ENCODE results near the gene CCSER1. TPM values are rescaled to one million over a fixed set of nuclear protein-coding genes. Genes with fewer than 3 reads are reported as not detected.

Gene CCSER1
- total and polyA plus RNA-seq, 2 donors (not counting 1 experiment from before 2014, with no cell fraction given): under 0.01 TPM; not detected in 1

DNA sequence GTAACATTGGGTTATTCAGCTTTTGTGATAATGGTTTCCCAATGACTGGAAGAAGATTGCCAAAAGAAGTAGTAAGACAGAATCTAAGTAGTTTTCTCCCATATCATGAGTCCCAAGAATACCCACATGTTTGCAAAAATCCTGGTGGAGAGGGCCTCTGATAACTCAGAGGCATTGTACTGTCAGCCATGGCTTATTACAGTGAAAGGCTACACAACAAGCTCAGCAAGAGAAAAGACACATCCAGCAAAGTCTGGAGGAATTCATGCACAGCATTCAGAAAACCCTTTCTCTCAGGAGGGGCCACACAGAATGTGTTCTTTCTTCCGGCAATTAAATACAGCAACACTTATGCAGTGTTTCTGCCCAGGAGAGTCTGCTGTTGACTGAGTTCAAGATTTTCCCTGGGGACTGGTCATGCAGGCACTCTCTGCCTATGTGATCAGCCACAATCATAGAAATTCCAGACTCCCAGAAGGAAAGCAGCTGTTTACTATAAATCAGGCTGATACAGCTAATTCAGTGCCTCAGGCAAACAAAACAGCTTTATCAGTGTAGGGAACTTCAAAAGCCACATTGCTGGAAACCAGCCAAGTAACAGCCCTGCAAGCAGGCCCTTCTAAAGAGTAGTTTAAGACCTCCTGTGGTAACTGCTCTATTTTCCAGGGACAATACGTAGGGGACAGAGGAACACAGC, 937.1 kb downstream of the CCSER1 start:
- no peaks in the 10 kb centered on the region for H3K27me3 ChIP-seq (ENCODE audit: control insufficient read depth, insufficient read depth, low read length)
- no peak overlapping the region for H2AFZ ChIP-seq (ENCODE audit: low read length)
- DNase-seq (ENCODE audit: low read depth in 2 of 2): peak; percentile 25 to 69
- H3K4me1 ChIP-seq (ENCODE audit: control insufficient read depth, extremely low read depth, insufficient read depth, low read length): no peaks in the 10 kb centered on the region
- H3K9ac ChIP-seq (ENCODE audit: insufficient read depth, low read length): no peak overlapping the region
- no peaks in the 10 kb centered on the region for H3K9me3 ChIP-seq (ENCODE audit: control insufficient read depth, insufficient read depth, low read depth, low read length)
- TF ChIP-seq, protein P1, sequence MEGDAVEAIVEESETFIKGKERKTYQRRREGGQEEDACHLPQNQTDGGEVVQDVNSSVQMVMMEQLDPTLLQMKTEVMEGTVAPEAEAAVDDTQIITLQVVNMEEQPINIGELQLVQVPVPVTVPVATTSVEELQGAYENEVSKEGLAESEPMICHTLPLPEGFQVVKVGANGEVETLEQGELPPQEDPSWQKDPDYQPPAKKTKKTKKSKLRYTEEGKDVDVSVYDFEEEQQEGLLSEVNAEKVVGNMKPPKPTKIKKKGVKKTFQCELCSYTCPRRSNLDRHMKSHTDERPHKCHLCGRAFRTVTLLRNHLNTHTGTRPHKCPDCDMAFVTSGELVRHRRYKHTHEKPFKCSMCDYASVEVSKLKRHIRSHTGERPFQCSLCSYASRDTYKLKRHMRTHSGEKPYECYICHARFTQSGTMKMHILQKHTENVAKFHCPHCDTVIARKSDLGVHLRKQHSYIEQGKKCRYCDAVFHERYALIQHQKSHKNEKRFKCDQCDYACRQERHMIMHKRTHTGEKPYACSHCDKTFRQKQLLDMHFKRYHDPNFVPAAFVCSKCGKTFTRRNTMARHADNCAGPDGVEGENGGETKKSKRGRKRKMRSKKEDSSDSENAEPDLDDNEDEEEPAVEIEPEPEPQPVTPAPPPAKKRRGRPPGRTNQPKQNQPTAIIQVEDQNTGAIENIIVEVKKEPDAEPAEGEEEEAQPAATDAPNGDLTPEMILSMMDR (conservative IDR thresholded peaks at IDR 0.05 in 1 of 2, IDR thresholded peaks at IDR 0.05 in 1 of 2; ENCODE audit: low read depth in 1 of 2, low read length in 2 of 2): no peak
- no peak for TF ChIP-seq EZH2 (IDR thresholded peaks at IDR 0.05; ENCODE audit: low read length, missing control alignments)
- H3K36me3 ChIP-seq (ENCODE audit: control insufficient read depth, insufficient read depth, low read length): no peaks in the 10 kb centered on the region
- no peak overlapping the region for H3K4me3 ChIP-seq (replicated peaks in 1 of 4; ENCODE audit: control extremely low read depth in 1 of 4, insufficient read depth in 1 of 4, low read depth in 3 of 4, low read length in 4 of 4)
- no peaks in the 10 kb centered on the region for H3K79me2 ChIP-seq (ENCODE audit: control insufficient read depth, insufficient read depth, low read length)
- no peaks in the 10 kb centered on the region for H4K20me1 ChIP-seq (ENCODE audit: control insufficient read depth, extremely low read depth, insufficient read depth, low read length)
- H3K4me2 ChIP-seq (ENCODE audit: extremely low read depth, insufficient read depth, low read length): no peak overlapping the region
- H3K27ac ChIP-seq (ENCODE audit: insufficient read depth, low read length): no peak overlapping the region

DNA sequence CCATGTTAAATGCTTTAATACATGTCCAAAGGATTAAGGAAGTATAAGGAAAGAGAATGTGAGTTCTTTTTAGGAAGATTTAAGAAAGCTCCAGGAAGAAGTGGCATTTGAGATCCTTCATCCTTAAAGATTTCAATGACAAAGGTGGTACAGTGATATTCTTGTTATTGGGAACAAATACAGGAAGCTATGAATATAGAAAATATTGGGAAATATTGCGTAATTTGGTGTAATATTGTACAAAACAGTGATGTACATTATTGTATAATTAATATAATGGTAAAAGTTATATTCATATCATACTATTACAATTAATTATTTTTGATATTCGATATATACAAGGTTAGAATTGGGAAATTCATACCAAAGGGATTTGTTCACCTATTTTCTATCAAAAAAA, 937.9 kb downstream of the CCSER1 start:
- Histone ChIP-seq H3K27ac (ENCODE audit: insufficient read depth, low read length) (no peak overlapping the region), H3K4me2 (ENCODE audit: extremely low read depth, insufficient read depth, low read length) (no peak overlapping the region), H3K79me2 (ENCODE audit: control insufficient read depth, insufficient read depth, low read length) (no peaks in the 10 kb centered on the region), H3K9me3 (ENCODE audit: control insufficient read depth, insufficient read depth, low read depth, low read length) (no peaks in the 10 kb centered on the region), H4K20me1 (ENCODE audit: control insufficient read depth, extremely low read depth, insufficient read depth, low read length) (no peaks in the 10 kb centered on the region), H2AFZ (ENCODE audit: low read length) (no peak overlapping the region), H3K4me1 (ENCODE audit: control insufficient read depth, extremely low read depth, insufficient read depth, low read length) (no peaks in the 10 kb centered on the region), H3K27me3 (ENCODE audit: control insufficient read depth, insufficient read depth, low read length) (no peaks in the 10 kb centered on the region), H3K4me3 (replicated peaks in 1 of 4; ENCODE audit: control extremely low read depth in 1 of 4, insufficient read depth in 1 of 4, low read depth in 3 of 4, low read length in 4 of 4) (no peak overlapping the region), H3K9ac (ENCODE audit: insufficient read depth, low read length) (no peak overlapping the region), H3K36me3 (ENCODE audit: control insufficient read depth, insufficient read depth, low read length) (no peaks in the 10 kb centered on the region)
- no peak for TF ChIP-seq EZH2 (IDR thresholded peaks at IDR 0.05; ENCODE audit: low read length, missing control alignments)
- TF ChIP-seq, protein P1 (conservative IDR thresholded peaks at IDR 0.05 in 1 of 2, IDR thresholded peaks at IDR 0.05 in 1 of 2; ENCODE audit: low read depth in 1 of 2, low read length in 2 of 2): no peak
- DNase-seq (ENCODE audit: low read depth in 2 of 2): no peak

DNA sequence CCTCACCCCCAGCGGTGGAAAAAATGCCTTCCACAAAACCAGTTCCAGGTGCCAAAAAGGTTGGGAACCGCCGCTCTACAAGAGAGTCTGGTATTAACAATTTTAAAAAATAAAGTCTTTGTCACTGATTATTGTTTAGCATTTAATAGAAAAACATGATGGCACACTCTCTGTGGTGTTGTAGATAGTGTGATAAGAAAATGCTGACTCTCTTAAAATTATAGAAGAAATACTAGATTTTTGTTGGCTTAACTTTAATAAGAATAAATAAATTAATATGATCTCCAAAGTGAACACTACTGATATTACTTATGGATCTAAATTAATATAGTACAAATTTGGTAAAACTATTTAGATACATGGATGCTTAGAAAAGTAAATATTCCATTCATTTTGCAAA, 943.5 kb downstream of the CCSER1 start:
- Histone ChIP-seq H3K9me3 (ENCODE audit: control insufficient read depth, insufficient read depth, low read depth, low read length) (no peaks in the 10 kb centered on the region), H3K79me2 (ENCODE audit: control insufficient read depth, insufficient read depth, low read length) (no peaks in the 10 kb centered on the region), H4K20me1 (ENCODE audit: control insufficient read depth, extremely low read depth, insufficient read depth, low read length) (no peaks in the 10 kb centered on the region), H3K4me1 (ENCODE audit: control insufficient read depth, extremely low read depth, insufficient read depth, low read length) (no peaks in the 10 kb centered on the region), H3K4me3 (replicated peaks in 1 of 4; ENCODE audit: control extremely low read depth in 1 of 4, insufficient read depth in 1 of 4, low read depth in 3 of 4, low read length in 4 of 4) (no peak overlapping the region), H2AFZ (ENCODE audit: low read length) (no peak overlapping the region), H3K27me3 (ENCODE audit: control insufficient read depth, insufficient read depth, low read length) (no peaks in the 10 kb centered on the region), H3K9ac (ENCODE audit: insufficient read depth, low read length) (no peak overlapping the region), H3K27ac (ENCODE audit: insufficient read depth, low read length) (no peak overlapping the region), H3K4me2 (ENCODE audit: extremely low read depth, insufficient read depth, low read length) (no peak overlapping the region), H3K36me3 (ENCODE audit: control insufficient read depth, insufficient read depth, low read length) (no peaks in the 10 kb centered on the region)
- no peak for DNase-seq (ENCODE audit: low read depth in 2 of 2)
- no peak for TF ChIP-seq EZH2 (IDR thresholded peaks at IDR 0.05; ENCODE audit: low read length, missing control alignments)
- TF ChIP-seq, protein P1 (conservative IDR thresholded peaks at IDR 0.05 in 1 of 2, IDR thresholded peaks at IDR 0.05 in 1 of 2; ENCODE audit: low read depth in 1 of 2, low read length in 2 of 2): no peak

All from fibroblast of lung (primary cell).